Trophoblast cell (in vitro differentiated cells and primary cell): ENCODE data around the gene CSRP1.
A peak's percentile ranks its signal among the peaks of the same experiment; 100 is the strongest.

Experiments
- DNase-seq, 2 donors: peaks; one replicate each; pipeline ENCODE4 v3.0.0-alpha.2; 2016
- H2AFZ ChIP-seq: 2 replicates; pipeline ENCODE4 v1.6.1; 2013; ENCODE audit warnings: low read length, moderate library complexity, mild to moderate bottlenecking; ENCODE audit not compliant: insufficient read depth, poor library complexity
- H2AK5ac ChIP-seq: 2 replicates; pipeline ENCODE4 v1.6.1; 2013; ENCODE audit warnings: mild to moderate bottlenecking, low read length
- H2BK120ac ChIP-seq: 2 replicates; pipeline ENCODE4 v1.6.1; 2013; ENCODE audit warnings: low read length, mild to moderate bottlenecking, moderate library complexity; ENCODE audit not compliant: insufficient read depth, poor library complexity
- H2BK12ac ChIP-seq: 2 replicates; pipeline ENCODE4 v1.6.1; 2013; ENCODE audit warnings: mild to moderate bottlenecking, low read length, moderate library complexity
- H2BK5ac ChIP-seq: 2 replicates; pipeline ENCODE4 v1.6.1; 2013; ENCODE audit warnings: low read length, low read depth, moderate library complexity, mild to moderate bottlenecking; ENCODE audit not compliant: poor library complexity
- H3K14ac ChIP-seq: 2 replicates; pipeline ENCODE4 v1.6.1; 2013; ENCODE audit warnings: mild to moderate bottlenecking, low read length
- H3K18ac ChIP-seq: 2 replicates; pipeline ENCODE4 v1.6.1; 2013; ENCODE audit warnings: mild to moderate bottlenecking, low read length
- H3K23ac ChIP-seq: 2 replicates; pipeline ENCODE4 v1.6.1; 2013; ENCODE audit warnings: low read length
- H3K27ac ChIP-seq: 2 replicates; pipeline ENCODE4 v1.5.1; 2013; ENCODE audit warnings: low read depth, mild to moderate bottlenecking, inconsistent platforms, low read length, moderate library complexity
- H3K27me3 ChIP-seq: 2 replicates; pipeline ENCODE4 v1.6.1; 2013; ENCODE audit warnings: inconsistent platforms, mild to moderate bottlenecking, low read length, moderate library complexity; ENCODE audit not compliant: insufficient read depth
- H3K36me3 ChIP-seq, 2 experiments: 1 replicate in 1 of 2; 2 replicates in 1 of 2; pipeline ENCODE4 v1.6.1; 2013; ENCODE audit warnings: low read length in 2 of 2, mild to moderate bottlenecking in 2 of 2, moderate library complexity in 1 of 2; ENCODE audit not compliant: insufficient read depth in 2 of 2, control insufficient read depth in 1 of 2
- H3K4ac ChIP-seq: 2 replicates; pipeline ENCODE4 v1.6.1; 2013; ENCODE audit warnings: low read depth, mild to moderate bottlenecking, low read length, moderate library complexity
- H3K4me1 ChIP-seq, 2 experiments: 1 replicate in 1 of 2; 2 replicates in 1 of 2; pipeline ENCODE4 v1.6.1; 2013; ENCODE audit warnings: low read length in 2 of 2, mild to moderate bottlenecking in 2 of 2, moderate library complexity in 1 of 2; ENCODE audit not compliant: insufficient read depth in 2 of 2, control insufficient read depth in 1 of 2
- H3K4me2 ChIP-seq: 2 replicates; pipeline ENCODE4 v1.6.1; 2013; ENCODE audit warnings: inconsistent platforms, mild to moderate bottlenecking, low read length, moderate library complexity
- H3K4me3 ChIP-seq: 2 replicates; pipeline ENCODE4 v1.5.1; 2013; ENCODE audit warnings: mild to moderate bottlenecking, low read depth, low read length, inconsistent platforms
- H3K79me1 ChIP-seq: one replicate; pipeline ENCODE4 v1.6.1; 2013; ENCODE audit warnings: low read length
- H3K79me2 ChIP-seq: 2 replicates; pipeline ENCODE4 v1.6.1; 2013; ENCODE audit warnings: low read length, mild to moderate bottlenecking; ENCODE audit not compliant: control insufficient read depth, insufficient read depth, poor library complexity
- H3K9ac ChIP-seq: 2 replicates; pipeline ENCODE4 v1.6.1; 2013; ENCODE audit warnings: mild to moderate bottlenecking, low read length
- H3K9me3 ChIP-seq: 2 replicates; pipeline ENCODE4 v1.6.1; 2013; ENCODE audit warnings: low read depth, mild to moderate bottlenecking, control low read depth, inconsistent platforms, low read length; ENCODE audit not compliant: insufficient read depth
- H4K12ac ChIP-seq: 2 replicates; pipeline ENCODE4 v1.6.1; 2013; ENCODE audit warnings: low read depth, mild to moderate bottlenecking, low read length, moderate library complexity
- H4K8ac ChIP-seq: 2 replicates; pipeline ENCODE4 v1.6.1; 2013; ENCODE audit warnings: low read depth, mild to moderate bottlenecking, low read length, moderate library complexity
- H4K91ac ChIP-seq: one replicate; pipeline ENCODE4 v1.6.1; 2013; ENCODE audit warnings: low read depth, mild to moderate bottlenecking, low read length, moderate library complexity
- WGBS: extraction: QIAGEN DNeasy Blood & Tissue Kit; methylation state at CpG from one replicate; pipeline ENCODE4 v1.1.7; 2013; ENCODE audit warnings: missing lambda C conversion rate; ENCODE audit not compliant: insufficient read length, insufficient coverage; ENCODE audit errors: extremely low coverage; 5-methylcytosine and 5-hydroxymethylcytosine counted together

The CSRP1 gene

DNA sequence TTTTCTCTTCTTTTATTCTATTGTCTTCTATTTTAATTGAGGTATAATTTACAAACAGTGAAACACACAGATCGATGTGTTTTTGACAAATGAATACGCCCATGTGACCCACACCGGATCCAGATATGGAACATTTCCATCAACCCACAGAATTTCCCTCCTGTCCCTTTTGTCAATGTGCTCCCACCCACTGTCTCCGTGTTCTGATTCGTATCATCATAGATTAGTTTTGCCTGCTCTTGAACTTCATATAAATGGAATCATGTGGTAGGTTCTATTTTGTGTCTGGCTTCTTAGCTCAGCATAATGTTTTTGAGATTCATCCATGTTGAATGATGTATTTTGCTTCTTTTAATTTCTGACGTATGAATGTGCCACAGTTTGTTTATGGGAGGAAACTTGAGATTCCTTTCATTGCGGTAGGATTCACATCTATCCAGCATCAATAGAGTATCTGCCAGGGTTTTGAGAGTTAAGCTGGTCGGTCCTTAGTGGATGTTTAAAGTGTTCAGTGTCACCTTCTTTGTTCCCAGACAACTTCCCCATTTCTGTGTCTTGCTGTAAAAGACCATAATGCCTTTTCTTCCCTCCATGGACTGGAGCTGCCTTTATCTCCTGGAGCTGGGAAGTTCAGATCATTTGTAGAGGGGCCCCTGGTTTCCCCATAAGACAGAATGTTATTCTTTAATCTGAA lies 46.7 kb upstream of the CSRP1 start:
- H3K4me2 ChIP-seq = no peak overlapping the region
- H2AFZ ChIP-seq = no peak overlapping the region
- H3K9me3 ChIP-seq = no peaks in the 10 kb centered on the region
- H3K18ac ChIP-seq = peak overlapping the region; percentile 10
- H2AK5ac ChIP-seq = no peak overlapping the region
- no peak overlapping the region for H2BK12ac ChIP-seq
- H3K23ac ChIP-seq = no peak overlapping the region
- no peak overlapping the region for H3K4me3 ChIP-seq
- peak overlapping the region; percentile 13 for H3K4ac ChIP-seq
- WGBS = no CpG with 5 or more reads among the region's 8 CpGs
- peaks cover 29 to 41% of the 10 kb centered on the region in 2 experiments for H3K4me1 ChIP-seq
- H2BK120ac ChIP-seq = peak overlapping the region; percentile 0
- H3K36me3 ChIP-seq = peaks cover 0 to 6% of the 10 kb centered on the region in 2 experiments
- H3K27ac ChIP-seq = no peak overlapping the region
- H4K91ac ChIP-seq = peak overlapping the region; percentile 22
- no peak overlapping the region for H3K14ac ChIP-seq
- no peak overlapping the region for H2BK5ac ChIP-seq
- DNase-seq = no peak
- H3K79me2 ChIP-seq = peaks cover 12% of the 10 kb centered on the region
- no peak overlapping the region for H3K9ac ChIP-seq
- H4K12ac ChIP-seq = no peak overlapping the region
- no peak overlapping the region for H4K8ac ChIP-seq
- no peaks in the 10 kb centered on the region for H3K79me1 ChIP-seq
- no peaks in the 10 kb centered on the region for H3K27me3 ChIP-seq

DNA sequence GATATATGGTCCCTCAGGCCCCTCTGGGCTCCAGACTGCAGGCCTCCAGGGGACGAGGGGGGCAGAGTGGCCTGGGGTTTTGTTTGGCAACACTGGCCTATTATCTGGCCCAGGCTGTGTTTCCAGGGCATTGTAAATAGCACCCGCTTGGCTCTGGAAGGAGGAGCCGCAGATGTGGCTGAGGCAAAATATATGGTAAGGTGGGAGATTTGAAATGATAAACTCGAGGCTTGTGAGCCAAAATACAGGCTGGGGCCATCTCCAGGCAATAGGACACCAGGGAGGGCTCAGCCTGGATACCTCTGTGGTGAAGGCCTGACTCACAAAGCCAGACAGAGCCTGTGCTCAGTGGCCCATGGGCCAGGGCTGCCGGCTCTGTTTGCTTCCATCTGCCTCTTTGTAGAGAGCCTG lies 46.0 kb upstream of the CSRP1 start:
- Histone ChIP-seq H3K18ac (no peak overlapping the region), H2AK5ac (no peak overlapping the region), H3K79me1 (no peaks in the 10 kb centered on the region), H4K91ac (no peak overlapping the region), H4K8ac (peak overlapping the region; percentile 7), H3K9me3 (no peaks in the 10 kb centered on the region), H3K27ac (no peak overlapping the region), H2AFZ (peak overlapping the region; percentile 18), H3K4me3 (no peak overlapping the region), H3K36me3 (peaks cover 0 to 6% of the 10 kb centered on the region in 2 experiments), H3K4me1 (peaks cover 29 to 41% of the 10 kb centered on the region in 2 experiments), H4K12ac (no peak overlapping the region), H3K4me2 (no peak overlapping the region), H2BK5ac (no peak overlapping the region), H3K4ac (no peak overlapping the region), H3K79me2 (peaks cover 12% of the 10 kb centered on the region), H2BK12ac (no peak overlapping the region), H3K27me3 (no peaks in the 10 kb centered on the region), H3K9ac (no peak overlapping the region), H3K14ac (no peak overlapping the region), H2BK120ac (no peak overlapping the region), H3K23ac (no peak overlapping the region)
- DNase-seq = no peak
- no CpG with 5 or more reads among the region's 5 CpGs for WGBS

GRCh38 chr1:201551877-201552731 lies 45.2 kb upstream of the CSRP1 start:
- peak overlapping the region; percentile 76 for H3K4ac ChIP-seq
- H3K4me2 ChIP-seq = no peak overlapping the region
- DNase-seq = peak in 1 of 2 donors; percentile 41
- H2BK12ac ChIP-seq = no peak overlapping the region
- H4K8ac ChIP-seq = peak overlapping the region; percentile 15
- H3K79me1 ChIP-seq = no peaks in the 10 kb centered on the region
- H3K27me3 ChIP-seq = no peaks in the 10 kb centered on the region
- H4K12ac ChIP-seq = no peak overlapping the region
- peak overlapping the region; percentile 30 for H3K14ac ChIP-seq
- no CpG with 5 or more reads among the region's 12 CpGs for WGBS
- no peak overlapping the region for H3K4me3 ChIP-seq
- no peak overlapping the region for H2AK5ac ChIP-seq
- H3K18ac ChIP-seq = no peak overlapping the region
- H3K36me3 ChIP-seq = peaks cover 0 to 6% of the 10 kb centered on the region in 2 experiments
- H4K91ac ChIP-seq = no peak overlapping the region
- no peak overlapping the region for H3K9ac ChIP-seq
- H2AFZ ChIP-seq = no peak overlapping the region
- no peak overlapping the region for H3K23ac ChIP-seq
- H2BK120ac ChIP-seq = peak overlapping the region; percentile 25
- peak overlapping the region; percentile 42 for H2BK5ac ChIP-seq
- H3K27ac ChIP-seq = peak overlapping the region; percentile 1
- H3K4me1 ChIP-seq = peaks cover 26 to 35% of the 10 kb centered on the region in 2 experiments
- no peaks in the 10 kb centered on the region for H3K9me3 ChIP-seq
- peaks cover 13% of the 10 kb centered on the region for H3K79me2 ChIP-seq

DNA sequence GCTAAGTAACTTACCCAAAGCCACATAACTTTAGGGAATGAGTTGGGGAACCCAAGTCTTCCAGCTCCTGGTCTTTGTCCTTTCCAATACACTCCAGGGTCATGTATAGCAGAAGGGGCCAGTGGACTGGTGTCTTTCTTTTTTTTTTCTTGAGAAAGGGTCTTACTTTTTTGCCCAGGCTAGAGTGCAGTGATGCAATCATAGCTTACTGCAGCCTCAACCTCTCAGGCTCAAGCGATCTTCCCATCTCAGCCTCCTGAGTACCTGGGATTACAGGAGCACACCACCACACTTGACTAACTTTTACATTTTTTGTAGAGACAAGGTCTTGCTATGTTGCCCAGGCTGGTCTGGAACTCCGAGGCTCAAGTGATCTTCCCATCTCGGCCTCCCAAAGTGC lies 44.2 kb upstream of the CSRP1 start:
- Histone ChIP-seq H3K4ac (no peak overlapping the region), H3K4me1 (peaks cover 18 to 28% of the 10 kb centered on the region in 2 experiments), H3K36me3 (peaks cover 0 to 6% of the 10 kb centered on the region in 2 experiments), H3K4me2 (no peak overlapping the region), H2AFZ (no peak overlapping the region), H3K27me3 (no peaks in the 10 kb centered on the region), H3K79me2 (peaks cover 13% of the 10 kb centered on the region), H3K18ac (no peak overlapping the region), H3K23ac (no peak overlapping the region), H3K14ac (no peak overlapping the region), H3K4me3 (no peak overlapping the region), H3K9ac (no peak overlapping the region), H3K79me1 (no peaks in the 10 kb centered on the region), H4K8ac (no peak overlapping the region), H3K9me3 (no peaks in the 10 kb centered on the region), H2AK5ac (no peak overlapping the region), H4K91ac (no peak overlapping the region), H4K12ac (no peak overlapping the region), H2BK120ac (no peak overlapping the region), H2BK5ac (no peak overlapping the region), H3K27ac (no peak overlapping the region), H2BK12ac (no peak overlapping the region)
- no peak for DNase-seq
- no CpG with 5 or more reads among the region's 3 CpGs for WGBS
